Esophagus squamous epithelium (tissue), 5 donors: ENCODE results near the gene LRRTM3. TPM values are rescaled to one million over a fixed set of nuclear protein-coding genes. Genes with fewer than 3 reads are reported as not detected.

Experiments used
- DNase-seq: peaks from one replicate; lab custom pipeline; 2025; lab: John Stamatoyannopoulos, UW
- H3K27ac ChIP-seq, 4 donors: fragments of 200-600 bp; sonication (generic); one replicate each; pipeline ENCODE4 v1.5.1; 2016 to 2019; ENCODE audit warnings: mild to moderate bottlenecking in 1 of 4
- H3K27me3 ChIP-seq, 4 donors: fragments of 200-600 bp; sonication (generic); 1 replicate in 3 of 4; 2 replicates in 1 of 4; pipeline versions ENCODE4 v1.5.1 to v1.6.0; 2017 to 2021; ENCODE audit warnings: antibody characterized with exemption in 1 of 4
- H3K36me3 ChIP-seq, 3 donors: fragments of 200-600 bp; sonication (generic); one replicate each; pipeline ENCODE4 v1.5.1; 2016 to 2019
- H3K4me1 ChIP-seq, 3 donors: fragments of 200-600 bp; sonication (generic); one replicate each; pipeline ENCODE4 v1.5.1; 2017 to 2019
- H3K4me3 ChIP-seq, 4 donors: fragments of 200-600 bp; sonication (generic); 1 replicate in 3 of 4; 2 replicates in 1 of 4; pipeline ENCODE4 v1.5.1; 2016 to 2019; ENCODE audit warnings: mild to moderate bottlenecking in 2 of 4, moderate library complexity in 1 of 4
- H3K9me3 ChIP-seq, 3 donors: fragments of 200-600 bp; sonication (generic); one replicate each; pipeline ENCODE4 v1.5.1; 2016 to 2019
- POLR2A ChIP-seq, 4 donors: fragments of 450-650 bp; IDR thresholded peaks; one replicate each; pipeline ENCODE4 v1.6.1; 2017; ENCODE audit warnings: antibody characterized with exemption in 4 of 4, mild to moderate bottlenecking in 4 of 4, moderate library complexity in 3 of 4
- WGBS, 2 donors: methylation state at CpG; one replicate each; pipeline ENCODE4 v1.1.5; 2018; 5-methylcytosine and 5-hydroxymethylcytosine counted together
- intact Hi-C: fragments of 100-400 bp; cut with DNase I; formaldehyde crosslinking; loops from one replicate; pipeline ENCODE4 v1.15.0; 2022
- total RNA-seq, 4 donors: library from RNA; depleted of rRNA; stranded (reverse); fragments of >200 nt; gene quantifications; one replicate each; pipeline ENCODE4 v1.1.0, GENCODE V29; 2016
- TF ChIP-seq, protein P1 (sequence below), 6 experiments: fragments of 450-650 bp in 4 of 6; fragments of 200-600 bp in 2 of 6; sonication (generic) in 2 of 6; IDR thresholded peaks; one replicate each; pipeline ENCODE4 v1.5.1; 2016 to 2019; ENCODE audit warnings: antibody characterized with exemption in 6 of 6, mild to moderate bottlenecking in 4 of 6, moderate library complexity in 4 of 6
- donor health status: DM: yes; HTN: yes; CAD: no.

Gene LRRTM3
- total RNA-seq, 4 donors from 2014 or later: under 0.01 TPM; not detected in 3

DNA sequence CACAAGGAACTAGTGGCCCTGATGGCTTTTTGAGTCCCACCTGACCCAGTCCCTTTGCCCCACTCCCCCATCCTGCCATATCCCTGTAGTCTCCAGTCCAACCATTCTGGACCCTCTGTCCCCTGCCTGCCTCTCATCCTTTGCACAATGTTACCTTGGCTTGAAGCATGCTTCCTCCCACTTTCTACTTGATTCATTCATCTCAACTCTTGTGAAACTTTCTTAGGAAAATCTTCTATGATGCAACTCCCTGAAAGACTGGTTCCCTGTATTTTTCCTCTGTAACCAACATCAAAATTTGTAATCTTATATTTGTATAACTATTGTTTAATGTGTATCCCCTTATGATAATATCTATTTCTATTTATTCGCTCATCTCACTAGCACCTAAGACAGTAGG, 151.5 kb downstream of the LRRTM3 start:
- Histone ChIP-seq H3K36me3 (no peaks in the 10 kb centered on the region), H3K27ac (no peak overlapping the region), H3K27me3 (no peaks in the 10 kb centered on the region), H3K9me3 (no peaks in the 10 kb centered on the region), H3K4me1 (no peaks in the 10 kb centered on the region), H3K4me3 (no peak overlapping the region)
- intact Hi-C loops: no loop called here
- no peak for DNase-seq
- no peak for TF ChIP-seq POLR2A (IDR thresholded peaks at IDR 0.05)
- TF ChIP-seq, protein P1, sequence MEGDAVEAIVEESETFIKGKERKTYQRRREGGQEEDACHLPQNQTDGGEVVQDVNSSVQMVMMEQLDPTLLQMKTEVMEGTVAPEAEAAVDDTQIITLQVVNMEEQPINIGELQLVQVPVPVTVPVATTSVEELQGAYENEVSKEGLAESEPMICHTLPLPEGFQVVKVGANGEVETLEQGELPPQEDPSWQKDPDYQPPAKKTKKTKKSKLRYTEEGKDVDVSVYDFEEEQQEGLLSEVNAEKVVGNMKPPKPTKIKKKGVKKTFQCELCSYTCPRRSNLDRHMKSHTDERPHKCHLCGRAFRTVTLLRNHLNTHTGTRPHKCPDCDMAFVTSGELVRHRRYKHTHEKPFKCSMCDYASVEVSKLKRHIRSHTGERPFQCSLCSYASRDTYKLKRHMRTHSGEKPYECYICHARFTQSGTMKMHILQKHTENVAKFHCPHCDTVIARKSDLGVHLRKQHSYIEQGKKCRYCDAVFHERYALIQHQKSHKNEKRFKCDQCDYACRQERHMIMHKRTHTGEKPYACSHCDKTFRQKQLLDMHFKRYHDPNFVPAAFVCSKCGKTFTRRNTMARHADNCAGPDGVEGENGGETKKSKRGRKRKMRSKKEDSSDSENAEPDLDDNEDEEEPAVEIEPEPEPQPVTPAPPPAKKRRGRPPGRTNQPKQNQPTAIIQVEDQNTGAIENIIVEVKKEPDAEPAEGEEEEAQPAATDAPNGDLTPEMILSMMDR (IDR thresholded peaks at IDR 0.05): no peak
- WGBS, 2 donors: 81 to 83% methylated on average over 1 of the region's 1 CpG

DNA sequence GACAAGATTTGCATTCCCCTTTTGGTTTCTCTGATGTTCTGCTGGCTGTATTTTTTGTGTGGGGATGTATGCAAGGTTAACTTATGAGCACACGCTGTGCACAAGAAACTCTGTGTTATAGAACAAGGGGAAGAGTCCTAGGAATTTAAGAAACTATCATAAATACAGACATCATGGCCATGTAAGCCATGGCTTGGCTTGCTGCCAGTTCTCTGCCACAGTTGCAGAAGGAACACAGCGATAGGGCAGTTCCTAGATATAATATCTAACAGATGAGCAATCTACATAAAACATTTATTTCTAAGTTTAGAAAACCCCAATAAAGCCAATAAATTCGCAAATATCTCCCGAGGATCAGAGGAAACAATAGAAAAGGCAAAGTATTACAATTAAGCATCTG, 153.3 kb downstream of the LRRTM3 start:
- Histone ChIP-seq H3K4me3 (no peak overlapping the region), H3K27me3 (no peaks in the 10 kb centered on the region), H3K27ac (no peak overlapping the region), H3K9me3 (no peaks in the 10 kb centered on the region), H3K36me3 (no peaks in the 10 kb centered on the region), H3K4me1 (no peaks in the 10 kb centered on the region)
- DNase-seq: no peak
- no peak for TF ChIP-seq POLR2A (IDR thresholded peaks at IDR 0.05)
- intact Hi-C loops: no loop called here
- 46 to 48% methylated on average over 4 of the region's 4 CpGs for WGBS, 2 donors

DNA sequence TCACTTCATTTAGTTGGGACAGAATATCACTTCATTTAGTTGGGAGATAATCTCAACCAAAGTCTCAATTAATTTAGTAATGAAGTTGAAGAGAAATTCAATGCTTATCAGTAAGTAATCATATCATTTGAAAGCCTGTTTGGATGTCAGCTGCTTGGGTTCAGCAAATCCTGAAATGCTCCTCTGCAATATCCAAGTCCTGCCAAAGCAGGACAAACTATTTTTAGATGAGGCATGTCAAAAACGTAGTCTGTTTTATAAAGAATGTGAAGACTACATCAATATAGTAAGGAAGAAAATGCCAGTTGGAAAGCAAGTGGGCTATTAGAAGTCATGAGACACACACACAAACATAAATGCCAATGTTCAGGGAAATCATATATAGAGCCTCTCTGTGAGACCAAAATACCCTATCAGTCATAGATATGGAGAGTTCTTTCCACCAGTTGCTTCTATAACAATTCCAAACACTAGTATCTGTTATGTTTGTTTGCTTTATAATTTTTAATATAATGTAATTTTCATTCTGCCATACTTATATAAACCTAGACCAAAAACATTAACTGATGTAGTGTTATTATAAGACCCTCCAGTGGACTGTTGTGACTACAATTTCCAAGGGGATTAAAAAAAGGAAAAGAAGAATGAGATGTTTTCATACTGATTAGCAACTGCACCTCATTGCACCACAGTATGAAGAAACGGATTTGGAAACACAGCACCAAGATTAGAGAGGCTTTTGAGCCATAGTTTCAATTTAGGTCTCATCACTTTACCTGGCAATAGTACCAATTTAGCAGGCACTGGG, 160.7 kb downstream of the LRRTM3 start:
- TF ChIP-seq POLR2A (IDR thresholded peaks at IDR 0.05): no peak
- TF ChIP-seq, protein P1 (IDR thresholded peaks at IDR 0.05): no peak
- no peak for DNase-seq
- H3K27ac ChIP-seq: no peak overlapping the region
- WGBS, 2 donors: 31% methylated on average over 2 of the region's 2 CpGs
- H3K4me3 ChIP-seq: no peak overlapping the region
- no peaks in the 10 kb centered on the region for H3K4me1 ChIP-seq
- no peaks in the 10 kb centered on the region for H3K9me3 ChIP-seq
- no peaks in the 10 kb centered on the region for H3K27me3 ChIP-seq
- H3K36me3 ChIP-seq: no peaks in the 10 kb centered on the region
- intact Hi-C loops: no loop called here

DNA sequence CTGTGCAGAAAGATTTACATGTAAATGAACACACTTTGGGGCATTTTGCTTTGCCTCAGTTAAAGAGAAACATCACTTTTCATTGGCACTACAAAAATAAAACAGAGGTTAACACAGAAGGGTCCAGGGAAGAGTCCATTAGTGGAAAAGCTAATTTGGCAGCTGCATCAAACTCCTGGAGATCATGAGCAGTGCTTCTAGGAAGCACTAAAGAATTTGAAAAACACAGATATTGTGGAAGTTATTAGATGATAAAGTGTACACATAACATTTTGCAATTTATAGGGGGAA, 161.2 kb downstream of the LRRTM3 start:
- no peak overlapping the region for H3K27ac ChIP-seq
- H3K9me3 ChIP-seq: no peaks in the 10 kb centered on the region
- intact Hi-C loops: no loop called here
- DNase-seq: no peak
- no peaks in the 10 kb centered on the region for H3K27me3 ChIP-seq
- H3K4me1 ChIP-seq: no peaks in the 10 kb centered on the region
- TF ChIP-seq, protein P1 (IDR thresholded peaks at IDR 0.05): no peak
- TF ChIP-seq POLR2A (IDR thresholded peaks at IDR 0.05): no peak
- H3K36me3 ChIP-seq: no peaks in the 10 kb centered on the region
- H3K4me3 ChIP-seq: no peak overlapping the region

DNA sequence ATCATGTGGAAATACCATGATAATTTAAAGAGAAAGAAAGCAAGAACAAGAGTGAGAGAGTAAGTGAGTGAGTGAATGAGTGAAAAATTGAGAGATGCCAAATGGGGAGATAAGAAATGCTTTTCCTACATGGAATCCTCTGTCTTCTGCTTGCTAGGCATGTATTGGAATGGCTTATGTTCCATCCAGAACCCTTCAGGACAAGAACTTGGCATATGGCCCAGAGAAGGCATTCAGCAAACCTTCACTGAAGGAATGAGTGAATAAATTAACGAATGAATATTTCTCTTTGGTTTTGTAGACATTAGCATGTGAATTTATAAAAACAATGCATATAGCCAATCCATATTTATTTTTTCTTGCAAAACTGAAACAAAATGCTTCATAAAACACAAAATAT, 162.2 kb downstream of the LRRTM3 start:
- Histone ChIP-seq H3K4me3 (no peak overlapping the region), H3K27me3 (no peaks in the 10 kb centered on the region), H3K4me1 (no peaks in the 10 kb centered on the region), H3K27ac (no peak overlapping the region), H3K36me3 (no peaks in the 10 kb centered on the region), H3K9me3 (no peaks in the 10 kb centered on the region)
- no peak for DNase-seq
- intact Hi-C loops: no loop called here
- 50 to 70% methylated on average over 1 of the region's 1 CpG for WGBS, 2 donors
- no peak for TF ChIP-seq POLR2A (IDR thresholded peaks at IDR 0.05)
- TF ChIP-seq, protein P1 (IDR thresholded peaks at IDR 0.05): no peak
